GM18517 (cell line): ENCODE results near the gene HMGCS1.
A peak's percentile ranks its signal among the peaks of the same experiment; 100 is the strongest.
"Not testable (repeated sequence)": the region's sequence is repeated elsewhere in the genome, so short reads cannot be mapped to it uniquely, and the experiment has no call there.

ENCODE experiments used
- ATAC-seq: cut with Tn5 transposase; IDR thresholded peaks from one replicate; pipeline ENCODE4 v1.9.1; 2021; ENCODE audit warnings: mild to moderate bottlenecking, moderate library complexity; ENCODE audit not compliant: unreplicated experiment

Gene HMGCS1

GRCh38 chr5:43279548-43280274 lies 33.5 kb downstream of the HMGCS1 start:
- ATAC-seq, result no peak

GRCh38 chr5:43275391-43275790 lies 37.8 kb downstream of the HMGCS1 start:
- ATAC-seq, result no peak

- ATAC-seq, result no peak
Measured at GRCh38 chr5:43274435-43275114, 38.6 kb downstream of the HMGCS1 start.

GRCh38 chr5:43273552-43273951 lies 39.7 kb downstream of the HMGCS1 start:
- ATAC-seq, result no peak

- ATAC-seq, result no peak
Measured at GRCh38 chr5:43270645-43271044, 42.6 kb downstream of the HMGCS1 start.

- ATAC-seq, result peak; percentile 86
Measured at GRCh38 chr5:43268188-43268820, 44.9 kb downstream of the HMGCS1 start.

- not testable (repeated sequence) for ATAC-seq
Measured at GRCh38 chr5:43262269-43262668, 50.9 kb downstream of the HMGCS1 start.

- ATAC-seq, result no peak
Measured at GRCh38 chr5:43258116-43258515, 55.1 kb downstream of the HMGCS1 start.

- ATAC-seq, result no peak
Measured at GRCh38 chr5:43256261-43256966, 56.8 kb downstream of the HMGCS1 start.

- ATAC-seq, result no peak
Measured at GRCh38 chr5:43255704-43256103, 57.5 kb downstream of the HMGCS1 start.

GRCh38 chr5:43251754-43252153 lies 61.5 kb downstream of the HMGCS1 start:
- ATAC-seq, result no peak

GRCh38 chr5:43245724-43246385 lies 67.4 kb downstream of the HMGCS1 start:
- peak; percentile 40 for ATAC-seq

GRCh38 chr5:43244823-43245565 lies 68.2 kb downstream of the HMGCS1 start:
- peak; percentile 84 for ATAC-seq

GRCh38 chr5:43243270-43243669 lies 69.9 kb downstream of the HMGCS1 start:
- no peak for ATAC-seq

- ATAC-seq, result no peak
Measured at GRCh38 chr5:43242196-43242595, 71.0 kb downstream of the HMGCS1 start.
